Measurements from ENCODE around the gene PEA15.

Gene PEA15

DNA sequence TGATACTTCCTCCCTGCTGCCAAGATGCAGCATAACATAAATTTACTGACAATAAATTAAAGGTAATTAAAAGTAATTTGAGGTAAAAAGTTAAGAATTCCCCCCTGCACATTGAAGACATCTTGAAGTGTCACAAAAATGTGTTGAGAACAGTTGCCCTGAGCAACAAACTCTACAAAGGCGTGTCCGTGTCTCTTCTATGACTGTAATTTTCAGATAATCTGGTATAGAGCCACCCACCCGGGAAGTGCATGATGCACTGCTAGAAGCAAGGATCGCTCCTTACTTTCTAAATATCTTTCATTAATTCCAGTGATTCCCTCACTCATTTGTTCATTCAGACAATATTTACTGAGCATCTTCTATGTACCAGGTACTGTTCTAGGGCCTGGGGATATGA lies 25.8 kb upstream of the PEA15 start:
- no peak for DNase-seq (ENCODE audit: low spot score)

GRCh38 chr1:160186246-160186645 lies 18.9 kb upstream of the PEA15 start:
- no peak for DNase-seq (ENCODE audit: low spot score)

- no peak for DNase-seq (ENCODE audit: low spot score)
Observed at GRCh38 chr1:160186729-160187128, 18.5 kb upstream of the PEA15 start.

- DNase-seq (ENCODE audit: low spot score) = no peak
Observed at GRCh38 chr1:160187407-160187806, 17.8 kb upstream of the PEA15 start.

- no peak for DNase-seq (ENCODE audit: low spot score)
Observed at GRCh38 chr1:160188341-160188740, 16.8 kb upstream of the PEA15 start.

GRCh38 chr1:160189649-160190625 lies 15.2 kb upstream of the PEA15 start, which contains the start of gene CASQ1:
CASQ1 (plus strand) TSS chr1:160190575; CDS start chr1:160190752, 177 bp downstream.
- DNase-seq (ENCODE audit: low spot score) = no peak

- no peak for DNase-seq (ENCODE audit: low spot score)
Observed at GRCh38 chr1:160191756-160192155, 13.4 kb upstream of the PEA15 start.

- DNase-seq (ENCODE audit: low spot score) = no peak
Observed at GRCh38 chr1:160192234-160192633, 12.9 kb upstream of the PEA15 start.

- DNase-seq (ENCODE audit: low spot score) = peak; percentile 89
Observed at GRCh38 chr1:160193091-160193819, 11.9 kb upstream of the PEA15 start.

GRCh38 chr1:160193832-160194736 lies 11.1 kb upstream of the PEA15 start:
- no peak for DNase-seq (ENCODE audit: low spot score)

DNA sequence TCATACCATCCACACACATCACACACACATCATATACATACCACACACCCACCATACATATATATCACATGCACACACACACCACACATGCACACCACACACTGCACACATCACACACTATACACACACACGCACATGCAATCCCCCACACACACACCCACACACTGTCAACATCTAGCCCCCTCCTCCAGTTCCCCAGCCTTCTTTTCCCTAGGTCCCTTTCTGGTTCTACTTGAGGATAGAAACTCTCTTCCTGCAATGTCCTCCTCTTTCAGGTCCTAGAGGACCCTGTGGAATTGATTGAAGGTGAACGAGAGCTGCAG lies 10.5 kb upstream of the PEA15 start:
- DNase-seq (ENCODE audit: low spot score) = no peak

DNA sequence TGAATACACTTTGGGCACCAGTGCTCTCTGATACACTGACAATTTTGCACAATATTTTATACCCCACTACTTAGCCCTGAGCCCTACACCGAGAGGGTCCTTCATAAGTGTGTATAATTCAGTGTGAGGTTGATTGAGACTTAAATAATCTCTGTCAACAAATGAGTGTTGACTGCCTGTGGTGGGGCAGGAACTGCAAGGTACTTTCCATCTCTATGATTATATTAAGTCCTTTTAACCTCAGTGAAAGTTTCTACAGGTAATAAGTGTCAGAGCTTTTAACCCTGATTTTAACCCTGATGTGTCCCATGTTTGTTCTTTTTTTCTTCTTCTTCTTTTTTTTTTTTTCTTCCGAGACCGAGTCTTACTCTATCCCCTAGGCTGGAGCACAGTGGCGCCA lies 9.0 kb upstream of the PEA15 start:
- no peak for DNase-seq (ENCODE audit: low spot score)

DNA sequence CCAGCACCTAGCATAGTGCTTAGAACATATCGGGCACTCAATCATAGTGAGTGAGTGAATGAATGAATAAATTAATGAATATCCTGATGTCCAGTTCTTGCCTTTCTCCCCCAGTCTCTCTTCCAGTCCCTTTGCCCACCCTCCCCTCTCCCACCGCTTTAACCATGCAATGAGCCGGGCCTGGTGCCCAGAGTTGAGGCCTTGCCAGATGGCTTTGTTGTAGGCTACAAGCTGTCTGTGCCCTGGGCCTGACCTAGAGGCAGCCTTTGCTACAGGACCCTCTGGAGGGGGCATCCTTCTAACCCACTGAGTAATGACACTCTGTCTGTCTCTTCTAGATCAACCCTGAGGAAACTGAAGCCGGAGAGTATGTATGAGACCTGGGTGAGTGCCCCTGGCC lies 8.0 kb upstream of the PEA15 start:
- no peak for DNase-seq (ENCODE audit: low spot score)

GRCh38 chr1:160200786-160201185 lies 4.4 kb upstream of the PEA15 start:
- no peak for DNase-seq (ENCODE audit: low spot score)

DNA sequence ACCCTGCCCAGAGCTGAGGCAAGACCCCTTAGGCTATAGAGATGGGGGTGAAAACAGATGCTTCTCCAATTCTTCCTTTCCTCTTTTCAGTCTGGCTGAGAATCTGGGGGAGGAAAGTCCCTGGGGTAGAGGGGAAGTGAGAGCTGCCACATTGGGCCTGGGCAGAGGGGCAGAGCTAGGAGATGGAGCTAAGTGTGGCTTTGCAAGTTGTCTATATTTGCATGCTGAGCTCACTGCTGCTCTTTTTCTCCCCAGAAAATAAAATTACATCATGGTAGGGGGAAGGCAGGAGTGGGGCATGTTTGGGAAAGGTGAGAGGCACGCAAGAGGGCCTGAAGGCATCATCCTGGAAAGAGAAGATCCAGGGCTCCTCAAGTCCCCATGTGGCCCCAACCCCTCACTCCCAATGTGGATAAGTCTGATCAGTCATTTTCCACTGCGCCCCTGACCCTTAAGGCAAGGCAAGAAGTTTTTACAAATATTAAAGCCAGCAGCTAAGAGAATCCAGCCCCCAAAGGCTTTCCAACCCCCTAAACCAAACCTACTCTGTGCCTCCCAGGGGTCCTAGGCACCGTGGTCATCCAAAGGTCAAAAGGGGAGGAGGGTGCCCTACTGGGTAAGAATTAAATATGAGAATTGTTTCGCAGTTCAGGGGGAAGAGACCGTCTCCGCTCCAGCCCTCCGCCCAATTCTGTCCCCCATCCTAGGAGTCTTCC lies 500 bp upstream of the PEA15 start:
- DNase-seq (ENCODE audit: low spot score) = no peak

DNA sequence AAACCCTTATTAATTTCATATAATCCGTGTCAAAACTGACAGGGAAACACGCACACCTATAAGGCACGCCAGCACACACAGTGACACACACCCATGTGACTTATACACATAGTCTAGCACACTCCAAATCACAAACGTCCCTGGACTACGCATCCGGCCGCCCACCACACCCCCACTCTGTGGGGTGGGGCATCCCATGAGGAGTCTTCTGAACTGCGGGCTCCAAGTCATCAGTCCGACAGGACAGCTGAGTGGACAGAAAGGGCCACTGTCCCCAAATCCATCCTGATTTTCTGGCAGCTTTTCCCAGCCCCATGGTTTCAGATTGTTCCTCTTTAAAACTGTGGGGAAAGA lies 829 bp downstream of the PEA15 start:
- DNase-seq (ENCODE audit: low spot score) = peak; percentile 90

GRCh38 chr1:160206421-160207117 lies 1.4 kb downstream of the PEA15 start:
- peak; percentile 48 for DNase-seq (ENCODE audit: low spot score)

DNA sequence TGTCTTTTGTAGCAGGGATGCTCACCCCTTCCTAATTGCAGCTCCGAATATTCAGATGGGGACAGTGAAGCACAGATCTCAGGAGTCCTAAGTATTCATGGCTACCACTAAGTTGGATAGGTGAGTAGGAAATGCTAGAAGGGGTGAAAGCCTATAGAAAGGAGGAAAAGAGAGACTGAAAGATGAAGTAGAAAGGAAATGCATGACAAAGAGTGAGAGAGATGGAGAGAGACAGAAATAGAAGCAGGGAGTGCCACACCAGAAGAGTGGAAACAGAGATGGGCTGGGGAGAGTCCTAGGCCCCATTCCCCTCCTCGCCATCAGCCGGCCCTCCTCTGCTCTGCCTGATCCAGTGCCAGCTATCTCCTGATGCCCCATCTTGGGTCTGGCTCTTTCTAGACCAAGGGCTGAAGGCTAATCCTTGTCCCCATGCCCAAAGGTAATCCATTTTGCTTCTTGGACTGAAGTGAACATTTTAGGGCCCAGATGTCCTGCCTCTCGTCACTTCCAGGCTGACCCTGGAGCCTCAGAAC lies 2.0 kb downstream of the PEA15 start:
- DNase-seq (ENCODE audit: low spot score) = no peak

DNA sequence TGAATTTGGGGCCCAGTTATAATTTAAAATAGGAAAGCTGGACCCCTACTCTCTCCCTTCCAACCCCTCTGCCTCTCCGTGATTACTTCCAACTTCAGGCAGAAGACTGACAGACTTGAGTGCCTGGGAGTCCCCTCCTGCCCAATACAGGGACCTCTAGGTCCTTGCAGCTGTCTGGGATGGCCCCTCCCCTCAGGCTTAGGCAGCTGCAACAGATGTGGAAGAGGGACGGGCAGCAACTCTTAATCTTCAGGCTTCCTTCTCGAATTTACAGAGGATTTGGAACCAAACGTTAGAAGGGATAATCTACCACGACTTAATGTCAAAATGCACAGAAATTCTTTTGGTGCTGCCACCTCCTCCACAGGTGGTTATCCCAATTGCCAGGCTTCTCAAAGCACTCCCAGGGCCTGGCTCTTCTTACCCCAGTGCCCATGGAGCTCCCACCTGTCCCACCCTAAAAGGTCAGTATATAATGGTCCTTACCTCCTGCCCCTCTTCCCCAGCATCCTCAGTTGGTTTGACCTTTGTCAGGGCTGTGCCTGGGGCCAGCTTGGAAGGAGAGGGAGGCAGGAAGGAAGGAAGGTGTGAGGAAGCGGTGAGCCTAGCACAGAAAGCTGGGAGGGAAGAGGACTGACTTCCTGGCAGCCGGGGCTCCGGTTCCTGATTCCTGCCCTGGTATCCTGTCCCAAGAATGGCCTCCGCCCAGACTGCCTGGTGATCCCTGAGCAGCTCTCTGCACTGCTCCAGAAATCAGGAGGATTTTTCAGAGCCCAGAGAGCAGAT lies 2.8 kb downstream of the PEA15 start:
- DNase-seq (ENCODE audit: low spot score) = no peak

Data from RKO (cell line).